CD4-positive, alpha-beta T cell (primary cell): ENCODE results near the gene CSTF2T. TPM values are rescaled to one million over a fixed set of nuclear protein-coding genes. Genes with fewer than 3 reads are reported as not detected.

ENCODE experiments used
- ATAC-seq: fragments of 200-7000 bp; cut with Tn5 transposase; one replicate; pipeline ENCODE4 v1.10.0; 2022; ENCODE audit warnings: mild to moderate bottlenecking; ENCODE audit not compliant: poor library complexity
- CTCF ChIA-PET: fragments of 350-600 bp; sonication (Branson Sonifier 250); formaldehyde crosslinking; loops from one replicate; lab custom pipeline; 2021; ENCODE audit warnings: antibody characterized with exemption, inconsistent platforms; lab: Charles Lee
- POLR2A ChIA-PET: fragments of 350-600 bp; sonication (Branson Sonifier 250); formaldehyde crosslinking; loops from one replicate; lab custom pipeline; 2021; ENCODE audit warnings: antibody characterized with exemption, inconsistent platforms; lab: Charles Lee
- DNase-seq, 14 experiments: peaks; one replicate each; pipeline ENCODE4 v3.0.0-alpha.2; 2013 to 2020; ENCODE audit warnings: mixed read lengths in 2 of 14
- H3K27ac ChIP-seq, 2 donors: one replicate each; pipeline versions ENCODE4 v1.5.1 to v1.7.0; 2013; ENCODE audit warnings: low read length in 2 of 2, low read depth in 1 of 2, mild to moderate bottlenecking in 1 of 2
- H3K27me3 ChIP-seq, 2 experiments: 1 replicate in 1 of 2; 2 replicates in 1 of 2; pipeline versions ENCODE4 v1.6.1 to v1.7.0; 2013; ENCODE audit warnings: low read length in 2 of 2, control low read depth in 1 of 2, mild to moderate bottlenecking in 1 of 2, moderate library complexity in 1 of 2; ENCODE audit not compliant: insufficient read depth in 2 of 2, control insufficient read depth in 1 of 2
- H3K36me3 ChIP-seq: one replicate; pipeline ENCODE4 v1.6.1; 2013; ENCODE audit warnings: low read length, control low read depth; ENCODE audit not compliant: insufficient read depth
- H3K4me1 ChIP-seq: one replicate; pipeline ENCODE4 v1.6.1; 2013; ENCODE audit warnings: low read length, control low read depth; ENCODE audit not compliant: insufficient read depth
- H3K4me3 ChIP-seq: one replicate; pipeline ENCODE4 v1.5.1; 2013; ENCODE audit warnings: mild to moderate bottlenecking, low read length, moderate library complexity
- H3K9me3 ChIP-seq, 2 experiments: 1 replicate in 1 of 2; 2 replicates in 1 of 2; pipeline versions ENCODE4 v1.6.1 to v1.7.0; 2013; ENCODE audit warnings: low read length in 2 of 2, mild to moderate bottlenecking in 2 of 2, control low read depth in 1 of 2, moderate library complexity in 1 of 2; ENCODE audit not compliant: control insufficient read depth in 1 of 2, insufficient read depth in 1 of 2
- H3K27ac Mint-ChIP-seq: one replicate; pipeline ENCODE4 v1.8.0; 2020; ENCODE audit warnings: mixed read lengths
- H3K27me3 Mint-ChIP-seq: one replicate; pipeline ENCODE4 v1.8.0; 2021; ENCODE audit warnings: mixed read lengths
- H3K36me3 Mint-ChIP-seq: one replicate; pipeline ENCODE4 v1.8.0; 2021; ENCODE audit warnings: low read depth, mixed read lengths
- H3K4me1 Mint-ChIP-seq: one replicate; pipeline ENCODE4 v1.8.0; 2021; ENCODE audit warnings: low read depth, mixed read lengths
- H3K4me3 Mint-ChIP-seq: one replicate; pipeline ENCODE4 v1.8.0; 2020; ENCODE audit warnings: mild to moderate bottlenecking, mixed read lengths
- H3K9me3 Mint-ChIP-seq: one replicate; pipeline ENCODE4 v1.8.0; 2020; ENCODE audit warnings: mixed read lengths
- CTCF ChIP-seq: fragments of 200-600 bp; IDR thresholded peaks from one replicate; pipeline ENCODE4 v1.8.0; 2022; ENCODE audit warnings: antibody characterized with exemption, mild to moderate bottlenecking
- intact Hi-C, 2 experiments: fragments of 100-400 bp; cut with DNase I in 1 of 2; cut with micrococcal nuclease in 1 of 2; formaldehyde crosslinking; loops; one replicate each; pipeline versions ENCODE4 v1.15.1 to v1.9.0; 2023 to 2025; cut with DNase I, micrococcal nuclease
- polyA plus RNA-seq, 2 donors: library from polyadenylated mRNA; unstranded; fragments of 120-200 nt; gene quantifications; one replicate each; pipeline ENCODE4 v1.2.1, GENCODE V29; 2013
- total RNA-seq, 174 experiments: library from RNA in 2 of 174; stranded (reverse) in 2 of 174; gene quantifications; one replicate each; pipeline ENCODE4 v1.2.3 and lab custom pipeline; 2021 to 2026

CSTF2T gene
- 10 to 100 TPM; 28.4 to 29.6 TPM for total RNA-seq
- polyA plus RNA-seq (2013, experiment 1 of 2): 22.2 TPM
- polyA plus RNA-seq (2013, experiment 2 of 2): 20.5 TPM
- 53.1 to 184 (median 93.7) reads per million in 172 experiments for total RNA-seq (lab: John Stamatoyannopoulos, UW)

GRCh38 chr10:51699475-51700227 lies at the start of gene CSTF2T:
Gene CSTF2T, minus strand, starts transcription at chr10:51699595. Its CDS starts 46 bp downstream, at chr10:51699549.
- H3K27me3 Mint-ChIP-seq: no peaks in the 10 kb centered on the region
- POLR2A ChIA-PET: interaction anchor here (0.8 to 1.8 kb wide), 8 partner anchors 9 to 1077 kb away, joined by 3 to 12 read pairs (median 4); no protein-coding TSS in a partner anchor

GRCh38 chr10:51748959-51749358 lies 49.6 kb upstream of the CSTF2T start:
- no peaks in the 10 kb centered on the region for H3K27me3 ChIP-seq
- ATAC-seq (no peak), DNase-seq (no peak)
- H3K27ac ChIP-seq: no peak overlapping the region
- H3K36me3 ChIP-seq: no peaks in the 10 kb centered on the region
- no peak overlapping the region for H3K4me3 Mint-ChIP-seq
- CTCF ChIA-PET: no interaction called here
- H3K4me1 Mint-ChIP-seq: no peaks in the 10 kb centered on the region
- no peak overlapping the region for H3K4me3 ChIP-seq
- H3K27me3 Mint-ChIP-seq: no peaks in the 10 kb centered on the region
- no peaks in the 10 kb centered on the region for H3K9me3 Mint-ChIP-seq
- intact Hi-C loops: no loop called here
- no peak overlapping the region for H3K27ac Mint-ChIP-seq
- no peaks in the 10 kb centered on the region for H3K4me1 ChIP-seq
- POLR2A ChIA-PET: no interaction called here
- TF ChIP-seq CTCF: no peak
- no peaks in the 10 kb centered on the region for H3K9me3 ChIP-seq
- no peaks in the 10 kb centered on the region for H3K36me3 Mint-ChIP-seq

More at GRCh38 chr10:51699475-51700227, at the start of gene CSTF2T:
- CTCF ChIA-PET: interaction anchor here (0.8 kb wide), 1 partner anchor 8 kb away, joined by 3 read pairs; no protein-coding TSS in a partner anchor
- Histone ChIP-seq H3K9me3 (no peaks in the 10 kb centered on the region), H3K36me3 (peaks cover 14% of the 10 kb centered on the region), H3K27ac (peak within 1 kb of the TSS; percentile 95 to 98), H3K27me3 (no peaks in the 10 kb centered on the region), H3K4me1 (peaks cover 25% of the 10 kb centered on the region), H3K4me3 (peak within 1 kb of the TSS; percentile 93)
- Mint-ChIP-seq H3K9me3 (no peaks in the 10 kb centered on the region), H3K4me3 (peak within 1 kb of the TSS; percentile 98), H3K27ac (peak within 1 kb of the TSS; percentile 99), H3K36me3 (peaks cover 42% of the 10 kb centered on the region), H3K4me1 (peaks cover 51% of the 10 kb centered on the region)
- TF ChIP-seq CTCF: no peak
- intact Hi-C loops: loop anchor here (10.0 kb wide), 1 partner anchor 1075 kb away; the partner anchor contains the start of gene SGMS1 (in 2 of the 2)
- DNase-seq (peak; percentile 82 to 96 (median 89)), ATAC-seq (peak; percentile 88)

GRCh38 chr10:51747216-51747615 lies 47.8 kb upstream of the CSTF2T start:
- ChIA-PET CTCF (interaction anchor here (1.0 kb wide), 1 partner anchor 16 kb away, joined by 4 read pairs; no protein-coding TSS in a partner anchor), POLR2A (no interaction called here)
- Mint-ChIP-seq H3K4me1 (no peaks in the 10 kb centered on the region), H3K36me3 (no peaks in the 10 kb centered on the region), H3K4me3 (no peak overlapping the region), H3K27me3 (no peaks in the 10 kb centered on the region), H3K27ac (no peak overlapping the region), H3K9me3 (no peaks in the 10 kb centered on the region)
- no peak overlapping the region for H3K4me3 ChIP-seq
- DNase-seq (no peak), ATAC-seq (no peak)
- intact Hi-C loops: no loop called here
- no peak overlapping the region for H3K27ac ChIP-seq
- H3K9me3 ChIP-seq: no peaks in the 10 kb centered on the region
- H3K36me3 ChIP-seq: no peaks in the 10 kb centered on the region
- no peak for TF ChIP-seq CTCF
- no peaks in the 10 kb centered on the region for H3K27me3 ChIP-seq
- no peaks in the 10 kb centered on the region for H3K4me1 ChIP-seq
